ENCODE results near the gene KRT72. TPM values are rescaled to one million over a fixed set of nuclear protein-coding genes. Genes with fewer than 3 reads are reported as not detected.

Gene KRT72
- total and polyA plus RNA-seq, 2 experiments from 2014 or later = not detected

- Histone ChIP-seq H3K9ac (no peak overlapping the region), H3K4me1 (ENCODE audit: insufficient read depth) (no peaks in the 10 kb centered on the region), H3K79me2 (ENCODE audit: insufficient read depth) (no peaks in the 10 kb centered on the region), H3K36me3 (ENCODE audit: low read depth) (no peaks in the 10 kb centered on the region), H3K9me3 (ENCODE audit: low read depth) (no peaks in the 10 kb centered on the region), H3K4me2 (ENCODE audit: unreplicated experiment) (no peak overlapping the region), H3K4me3 (no peak overlapping the region), H4K20me1 (ENCODE audit: insufficient read depth) (no peaks in the 10 kb centered on the region), H3K27me3 (replicated peaks; ENCODE audit: insufficient read depth) (peaks cover 58% of the 10 kb centered on the region), H3K27ac (no peak overlapping the region), H3F3A (ENCODE audit: insufficient read depth) (no peaks in the 10 kb centered on the region), H3K9me2 (ENCODE audit: insufficient read depth) (no peaks in the 10 kb centered on the region), H2AFZ (no peak overlapping the region)
- in situ Hi-C loops (cut with MboI) = no loop called here
- DNase-seq = no peak
- no peak for TF ChIP-seq EZH2 (IDR thresholded peaks at IDR 0.05; ENCODE audit: insufficient read depth, poor library complexity, severe bottlenecking)
- TF ChIP-seq EZH2phosphoT487 (IDR thresholded peaks at IDR 0.05; ENCODE audit: insufficient read depth, low read depth) = no peak
- WGBS, 2 experiments (ENCODE audit: low coverage in 1 of 2, low lambda C conversion rate in 2 of 2, missing lambda C conversion rate in 2 of 2) = 47 to 56% methylated on average over 6 of the region's 6 CpGs
Observed at GRCh38 chr12:52644078-52644415, 42.8 kb upstream of the KRT72 start.

GRCh38 chr12:52643233-52644077 is 42.2 kb upstream of the KRT72 start:
- H3K4me3 ChIP-seq = no peak overlapping the region
- in situ Hi-C loops (cut with MboI) = no loop called here

GRCh38 chr12:52641468-52641867 is 40.2 kb upstream of the KRT72 start:
- Histone ChIP-seq H3K4me2 (ENCODE audit: unreplicated experiment) (no peak overlapping the region), H3K9ac (no peak overlapping the region), H3K9me2 (ENCODE audit: insufficient read depth) (no peaks in the 10 kb centered on the region), H3K36me3 (ENCODE audit: low read depth) (no peaks in the 10 kb centered on the region), H3K4me3 (no peak overlapping the region), H3K9me3 (ENCODE audit: low read depth) (no peaks in the 10 kb centered on the region), H3K27ac (no peak overlapping the region), H3K79me2 (ENCODE audit: insufficient read depth) (no peaks in the 10 kb centered on the region), H3K4me1 (ENCODE audit: insufficient read depth) (no peaks in the 10 kb centered on the region), H3F3A (ENCODE audit: insufficient read depth) (no peaks in the 10 kb centered on the region), H3K27me3 (replicated peaks; ENCODE audit: insufficient read depth) (peaks cover 68% of the 10 kb centered on the region), H2AFZ (no peak overlapping the region), H4K20me1 (ENCODE audit: insufficient read depth) (no peaks in the 10 kb centered on the region)
- in situ Hi-C loops (cut with MboI) = no loop called here
- DNase-seq = no peak
- TF ChIP-seq EZH2phosphoT487 (IDR thresholded peaks at IDR 0.05; ENCODE audit: insufficient read depth, low read depth) = no peak
- no peak for TF ChIP-seq EZH2 (IDR thresholded peaks at IDR 0.05; ENCODE audit: insufficient read depth, poor library complexity, severe bottlenecking)
- WGBS, 2 experiments (ENCODE audit: low coverage in 1 of 2, low lambda C conversion rate in 2 of 2, missing lambda C conversion rate in 2 of 2) = 50 to 56% methylated on average over 4 of the region's 4 CpGs

More at GRCh38 chr12:52643233-52644077, 42.2 kb upstream of the KRT72 start:
- no peak overlapping the region for H3K27ac ChIP-seq
- H3K9me3 ChIP-seq (ENCODE audit: low read depth) = no peaks in the 10 kb centered on the region
- H3K79me2 ChIP-seq (ENCODE audit: insufficient read depth) = no peaks in the 10 kb centered on the region
- H3F3A ChIP-seq (ENCODE audit: insufficient read depth) = no peaks in the 10 kb centered on the region
- no peak overlapping the region for H3K4me2 ChIP-seq (ENCODE audit: unreplicated experiment)
- peaks cover 64% of the 10 kb centered on the region for H3K27me3 ChIP-seq (replicated peaks; ENCODE audit: insufficient read depth)
- TF ChIP-seq EZH2 (IDR thresholded peaks at IDR 0.05; ENCODE audit: insufficient read depth, poor library complexity, severe bottlenecking) = no peak
- no peak for TF ChIP-seq EZH2phosphoT487 (IDR thresholded peaks at IDR 0.05; ENCODE audit: insufficient read depth, low read depth)
- no peaks in the 10 kb centered on the region for H3K4me1 ChIP-seq (ENCODE audit: insufficient read depth)
- H3K36me3 ChIP-seq (ENCODE audit: low read depth) = no peaks in the 10 kb centered on the region
- H3K9me2 ChIP-seq (ENCODE audit: insufficient read depth) = no peaks in the 10 kb centered on the region
- 56 to 63% methylated on average over 10 of the region's 10 CpGs for WGBS, 2 experiments (ENCODE audit: low coverage in 1 of 2, low lambda C conversion rate in 2 of 2, missing lambda C conversion rate in 2 of 2)
- no peak overlapping the region for H3K9ac ChIP-seq
- H2AFZ ChIP-seq = no peak overlapping the region
- DNase-seq = no peak
- no peaks in the 10 kb centered on the region for H4K20me1 ChIP-seq (ENCODE audit: insufficient read depth)

- no peaks in the 10 kb centered on the region for H3K36me3 ChIP-seq (ENCODE audit: low read depth)
- no peak overlapping the region for H3K4me2 ChIP-seq (ENCODE audit: unreplicated experiment)
- DNase-seq = no peak
- H3K4me1 ChIP-seq (ENCODE audit: insufficient read depth) = no peaks in the 10 kb centered on the region
- H3K9me2 ChIP-seq (ENCODE audit: insufficient read depth) = no peaks in the 10 kb centered on the region
- H3F3A ChIP-seq (ENCODE audit: insufficient read depth) = no peaks in the 10 kb centered on the region
- H4K20me1 ChIP-seq (ENCODE audit: insufficient read depth) = no peaks in the 10 kb centered on the region
- TF ChIP-seq EZH2phosphoT487 (IDR thresholded peaks at IDR 0.05; ENCODE audit: insufficient read depth, low read depth) (no peak), EZH2 (IDR thresholded peaks at IDR 0.05; ENCODE audit: insufficient read depth, poor library complexity, severe bottlenecking) (no peak)
- H3K9ac ChIP-seq = no peak overlapping the region
- no peak overlapping the region for H3K27ac ChIP-seq
- H2AFZ ChIP-seq = no peak overlapping the region
- no peak overlapping the region for H3K4me3 ChIP-seq
- no peaks in the 10 kb centered on the region for H3K9me3 ChIP-seq (ENCODE audit: low read depth)
- H3K79me2 ChIP-seq (ENCODE audit: insufficient read depth) = no peaks in the 10 kb centered on the region
- whole genome bisulfite sequencing, 2 experiments (ENCODE audit: low coverage in 1 of 2, low lambda C conversion rate in 2 of 2, missing lambda C conversion rate in 2 of 2) = 56 to 58% methylated on average over 4 of the region's 4 CpGs
- H3K27me3 ChIP-seq (replicated peaks; ENCODE audit: insufficient read depth) = peaks cover 51% of the 10 kb centered on the region
- in situ Hi-C loops (cut with MboI) = no loop called here
Observed at GRCh38 chr12:52637299-52637698, 36.0 kb upstream of the KRT72 start.
